HL-60/S4 treated with retinoic acid at 250 ng/mL for 4 days and 3 days (cell line): ENCODE results near the gene DDX39B.
"Not testable (repeated sequence)": the region's sequence is repeated elsewhere in the genome, so short reads cannot be mapped to it uniquely, and the experiment has no call there.

Source experiments
- in situ Hi-C: fragments of 300-500 bp; cut with MboI; formaldehyde crosslinking; loops from 2 replicates; pipeline ENCODE4 v1.7.0; 2022; ENCODE audit warnings: low sequenced_read_pairs

DDX39B gene

GRCh38 chr6:31487674-31488073, 54.1 kb downstream of the DDX39B start:
- in situ Hi-C loops, result not testable (repeated sequence)

GRCh38 chr6:31486065-31486837, 55.6 kb downstream of the DDX39B start:
- in situ Hi-C loops, result not testable (repeated sequence)

- in situ Hi-C loops, result no loop called here
Observed at GRCh38 chr6:31485055-31485454, 56.7 kb downstream of the DDX39B start.

GRCh38 chr6:31483392-31483791, 58.4 kb downstream of the DDX39B start:
- in situ Hi-C loops, result no loop called here

- in situ Hi-C loops, result no loop called here
Observed at GRCh38 chr6:31480574-31480973, 61.2 kb downstream of the DDX39B start.
